ENCODE results near the gene RBBP5.

The RBBP5 gene

GRCh38 chr1:205061227-205061626, 60.6 kb downstream of the RBBP5 start:
- H3K27ac ChIP-seq (ENCODE audit: low read length, poor library complexity, severe bottlenecking), result no peak overlapping the region
- no peak overlapping the region for H2AK5ac ChIP-seq (ENCODE audit: low read length, severe bottlenecking)
- no peak overlapping the region for H4K91ac ChIP-seq (ENCODE audit: low read length)
- no peak overlapping the region for H3K14ac ChIP-seq (ENCODE audit: low read length in 2 of 2)
- H3K4me2 ChIP-seq (ENCODE audit: low read length, poor library complexity, severe bottlenecking), result no peak overlapping the region
- no peak overlapping the region for H2AFZ ChIP-seq (ENCODE audit: low read depth, low read length)
- H3K36me3 ChIP-seq (ENCODE audit: control insufficient read depth in 1 of 2, insufficient read depth in 2 of 2, low read depth in 1 of 2, low read length in 2 of 2), result no peaks in the 10 kb centered on the region
- H2BK12ac ChIP-seq (ENCODE audit: low read length in 2 of 2), result no peak overlapping the region
- no peaks in the 10 kb centered on the region for H3K9me3 ChIP-seq (ENCODE audit: control insufficient read depth, low read length)
- H4K8ac ChIP-seq (ENCODE audit: low read length), result peak overlapping the region; percentile 73
- peaks cover 6% of the 10 kb centered on the region for H3K4me1 ChIP-seq (ENCODE audit: control insufficient read depth, insufficient read depth, low read depth, low read length)
- peaks cover 20 to 51% of the 10 kb centered on the region in 2 experiments for H3K27me3 ChIP-seq (ENCODE audit: control insufficient read depth in 1 of 2, insufficient read depth in 1 of 2, low read length in 2 of 2)
- H2BK5ac ChIP-seq (ENCODE audit: low read depth, low read length, poor library complexity, severe bottlenecking), result no peak overlapping the region
- no peak overlapping the region for H2BK120ac ChIP-seq (ENCODE audit: low read depth, low read length)
- no peak overlapping the region for H3K9ac ChIP-seq (ENCODE audit: low read length)
- H3K18ac ChIP-seq (ENCODE audit: low read depth in 1 of 2, low read length in 2 of 2), result no peak overlapping the region
- DNase-seq, result no peak
- 67% methylated on average over 14 of the region's 14 CpGs for WGBS
- H3K79me1 ChIP-seq (replicated peaks; ENCODE audit: low read length, poor library complexity, severe bottlenecking), result no peaks in the 10 kb centered on the region
- no peak overlapping the region for H3K4me3 ChIP-seq (ENCODE audit: insufficient read depth in 1 of 2, low read depth in 1 of 2, low read length in 2 of 2)
- no peak overlapping the region for H3K23ac ChIP-seq (ENCODE audit: low read length in 2 of 2)
- no peak overlapping the region for H3K4ac ChIP-seq (ENCODE audit: low read depth in 1 of 2, low read length in 2 of 2)
- H2BK15ac ChIP-seq (ENCODE audit: low read depth, poor library complexity, severe bottlenecking), result no peak overlapping the region

GRCh38 chr1:205060746-205061145, 61.0 kb downstream of the RBBP5 start:
- 86% methylated on average over 10 of the region's 10 CpGs for WGBS
- no peak overlapping the region for H2AFZ ChIP-seq (ENCODE audit: low read depth, low read length)
- no peak overlapping the region for H3K9ac ChIP-seq (ENCODE audit: low read length)
- H3K4me1 ChIP-seq (ENCODE audit: control insufficient read depth, insufficient read depth, low read depth, low read length), result peaks cover 6% of the 10 kb centered on the region
- H3K36me3 ChIP-seq (ENCODE audit: control insufficient read depth in 1 of 2, insufficient read depth in 2 of 2, low read depth in 1 of 2, low read length in 2 of 2), result no peaks in the 10 kb centered on the region
- no peak overlapping the region for H2AK5ac ChIP-seq (ENCODE audit: low read length, severe bottlenecking)
- no peak overlapping the region for H2BK15ac ChIP-seq (ENCODE audit: low read depth, poor library complexity, severe bottlenecking)
- H4K91ac ChIP-seq (ENCODE audit: low read length), result no peak overlapping the region
- DNase-seq, result no peak
- H3K4me2 ChIP-seq (ENCODE audit: low read length, poor library complexity, severe bottlenecking), result no peak overlapping the region
- peak overlapping the region in 1 of 2 experiments; percentile 4 for H3K4me3 ChIP-seq (ENCODE audit: insufficient read depth in 1 of 2, low read depth in 1 of 2, low read length in 2 of 2)
- H3K9me3 ChIP-seq (ENCODE audit: control insufficient read depth, low read length), result no peaks in the 10 kb centered on the region
- H3K14ac ChIP-seq (ENCODE audit: low read length in 2 of 2), result no peak overlapping the region
- no peak overlapping the region for H4K8ac ChIP-seq (ENCODE audit: low read length)
- H2BK5ac ChIP-seq (ENCODE audit: low read depth, low read length, poor library complexity, severe bottlenecking), result no peak overlapping the region
- no peak overlapping the region for H3K23ac ChIP-seq (ENCODE audit: low read length in 2 of 2)
- no peak overlapping the region for H3K18ac ChIP-seq (ENCODE audit: low read depth in 1 of 2, low read length in 2 of 2)
- peaks cover 22 to 54% of the 10 kb centered on the region in 2 experiments for H3K27me3 ChIP-seq (ENCODE audit: control insufficient read depth in 1 of 2, insufficient read depth in 1 of 2, low read length in 2 of 2)
- no peak overlapping the region for H2BK120ac ChIP-seq (ENCODE audit: low read depth, low read length)
- no peak overlapping the region for H3K27ac ChIP-seq (ENCODE audit: low read length, poor library complexity, severe bottlenecking)
- no peaks in the 10 kb centered on the region for H3K79me1 ChIP-seq (replicated peaks; ENCODE audit: low read length, poor library complexity, severe bottlenecking)
- H3K4ac ChIP-seq (ENCODE audit: low read depth in 1 of 2, low read length in 2 of 2), result no peak overlapping the region
- no peak overlapping the region for H2BK12ac ChIP-seq (ENCODE audit: low read length in 2 of 2)

GRCh38 chr1:205059660-205060059, 62.1 kb downstream of the RBBP5 start:
- Histone ChIP-seq H2BK12ac (ENCODE audit: low read length in 2 of 2) (no peak overlapping the region), H2BK15ac (ENCODE audit: low read depth, poor library complexity, severe bottlenecking) (no peak overlapping the region), H4K91ac (ENCODE audit: low read length) (no peak overlapping the region), H2AFZ (ENCODE audit: low read depth, low read length) (no peak overlapping the region), H3K27ac (ENCODE audit: low read length, poor library complexity, severe bottlenecking) (no peak overlapping the region), H2AK5ac (ENCODE audit: low read length, severe bottlenecking) (no peak overlapping the region), H3K27me3 (ENCODE audit: control insufficient read depth in 1 of 2, insufficient read depth in 1 of 2, low read length in 2 of 2) (peaks cover 24 to 59% of the 10 kb centered on the region in 2 experiments), H3K14ac (ENCODE audit: low read length in 2 of 2) (no peak overlapping the region), H3K9ac (ENCODE audit: low read length) (no peak overlapping the region), H4K8ac (ENCODE audit: low read length) (no peak overlapping the region), H3K4me2 (ENCODE audit: low read length, poor library complexity, severe bottlenecking) (no peak overlapping the region), H3K4ac (ENCODE audit: low read depth in 1 of 2, low read length in 2 of 2) (no peak overlapping the region), H3K4me3 (ENCODE audit: insufficient read depth in 1 of 2, low read depth in 1 of 2, low read length in 2 of 2) (no peak overlapping the region), H3K9me3 (ENCODE audit: control insufficient read depth, low read length) (no peaks in the 10 kb centered on the region), H3K79me1 (replicated peaks; ENCODE audit: low read length, poor library complexity, severe bottlenecking) (no peaks in the 10 kb centered on the region), H3K18ac (ENCODE audit: low read depth in 1 of 2, low read length in 2 of 2) (no peak overlapping the region), H2BK120ac (ENCODE audit: low read depth, low read length) (no peak overlapping the region), H3K23ac (ENCODE audit: low read length in 2 of 2) (no peak overlapping the region), H2BK5ac (ENCODE audit: low read depth, low read length, poor library complexity, severe bottlenecking) (no peak overlapping the region), H3K4me1 (ENCODE audit: control insufficient read depth, insufficient read depth, low read depth, low read length) (peaks cover 6% of the 10 kb centered on the region), H3K36me3 (ENCODE audit: control insufficient read depth in 1 of 2, insufficient read depth in 2 of 2, low read depth in 1 of 2, low read length in 2 of 2) (no peaks in the 10 kb centered on the region)
- WGBS, result 84% methylated on average over 6 of the region's 6 CpGs
- DNase-seq, result no peak

GRCh38 chr1:205058853-205059252, 62.9 kb downstream of the RBBP5 start:
- Histone ChIP-seq H2AK5ac (ENCODE audit: low read length, severe bottlenecking) (no peak overlapping the region), H4K8ac (ENCODE audit: low read length) (no peak overlapping the region), H3K9ac (ENCODE audit: low read length) (no peak overlapping the region), H3K4me2 (ENCODE audit: low read length, poor library complexity, severe bottlenecking) (no peak overlapping the region), H3K18ac (ENCODE audit: low read depth in 1 of 2, low read length in 2 of 2) (no peak overlapping the region), H3K14ac (ENCODE audit: low read length in 2 of 2) (no peak overlapping the region), H3K4me3 (ENCODE audit: insufficient read depth in 1 of 2, low read depth in 1 of 2, low read length in 2 of 2) (no peak overlapping the region), H2BK120ac (ENCODE audit: low read depth, low read length) (no peak overlapping the region), H3K36me3 (ENCODE audit: control insufficient read depth in 1 of 2, insufficient read depth in 2 of 2, low read depth in 1 of 2, low read length in 2 of 2) (no peaks in the 10 kb centered on the region), H3K23ac (ENCODE audit: low read length in 2 of 2) (no peak overlapping the region), H2BK15ac (ENCODE audit: low read depth, poor library complexity, severe bottlenecking) (no peak overlapping the region), H3K4me1 (ENCODE audit: control insufficient read depth, insufficient read depth, low read depth, low read length) (peaks cover 6% of the 10 kb centered on the region), H3K27ac (ENCODE audit: low read length, poor library complexity, severe bottlenecking) (no peak overlapping the region), H2BK5ac (ENCODE audit: low read depth, low read length, poor library complexity, severe bottlenecking) (no peak overlapping the region), H3K9me3 (ENCODE audit: control insufficient read depth, low read length) (no peaks in the 10 kb centered on the region), H3K79me1 (replicated peaks; ENCODE audit: low read length, poor library complexity, severe bottlenecking) (no peaks in the 10 kb centered on the region), H3K27me3 (ENCODE audit: control insufficient read depth in 1 of 2, insufficient read depth in 1 of 2, low read length in 2 of 2) (peaks cover 32 to 59% of the 10 kb centered on the region in 2 experiments), H4K91ac (ENCODE audit: low read length) (no peak overlapping the region), H3K4ac (ENCODE audit: low read depth in 1 of 2, low read length in 2 of 2) (no peak overlapping the region), H2BK12ac (ENCODE audit: low read length in 2 of 2) (no peak overlapping the region), H2AFZ (ENCODE audit: low read depth, low read length) (no peak overlapping the region)
- DNase-seq, result no peak
- WGBS, result 92% methylated on average over 12 of the region's 12 CpGs
